Neural cell (in vitro differentiated cells): ENCODE measurements around the gene FUBP3.

ENCODE experiments used
- EZH2 ChIP-seq: fragments of 200-600, 300-800 bp; shearing (Covaris generic), sonication (generic); IDR thresholded peaks from 2 replicates; pipeline ENCODE4 v1.6.1; 2014; ENCODE audit warnings: antibody characterized with exemption, low read length, borderline replicate concordance, mild to moderate bottlenecking; ENCODE audit not compliant: insufficient read depth, poor library complexity, severe bottlenecking
- POLR2AphosphoS5 ChIP-seq: IDR thresholded peaks from 2 replicates; pipeline ENCODE4 v1.6.1; 2012
- TF ChIP-seq, protein P1 (sequence below): fragments of 450-650 bp; IDR thresholded peaks from 2 replicates; pipeline ENCODE4 v1.5.1; 2014; ENCODE audit warnings: antibody characterized with exemption, mild to moderate bottlenecking, moderate library complexity; ENCODE audit not compliant: poor library complexity, severe bottlenecking

GRCh38 chr9:130635721-130636647 is 56.6 kb downstream of the FUBP3 start:
- TF ChIP-seq, protein P1, sequence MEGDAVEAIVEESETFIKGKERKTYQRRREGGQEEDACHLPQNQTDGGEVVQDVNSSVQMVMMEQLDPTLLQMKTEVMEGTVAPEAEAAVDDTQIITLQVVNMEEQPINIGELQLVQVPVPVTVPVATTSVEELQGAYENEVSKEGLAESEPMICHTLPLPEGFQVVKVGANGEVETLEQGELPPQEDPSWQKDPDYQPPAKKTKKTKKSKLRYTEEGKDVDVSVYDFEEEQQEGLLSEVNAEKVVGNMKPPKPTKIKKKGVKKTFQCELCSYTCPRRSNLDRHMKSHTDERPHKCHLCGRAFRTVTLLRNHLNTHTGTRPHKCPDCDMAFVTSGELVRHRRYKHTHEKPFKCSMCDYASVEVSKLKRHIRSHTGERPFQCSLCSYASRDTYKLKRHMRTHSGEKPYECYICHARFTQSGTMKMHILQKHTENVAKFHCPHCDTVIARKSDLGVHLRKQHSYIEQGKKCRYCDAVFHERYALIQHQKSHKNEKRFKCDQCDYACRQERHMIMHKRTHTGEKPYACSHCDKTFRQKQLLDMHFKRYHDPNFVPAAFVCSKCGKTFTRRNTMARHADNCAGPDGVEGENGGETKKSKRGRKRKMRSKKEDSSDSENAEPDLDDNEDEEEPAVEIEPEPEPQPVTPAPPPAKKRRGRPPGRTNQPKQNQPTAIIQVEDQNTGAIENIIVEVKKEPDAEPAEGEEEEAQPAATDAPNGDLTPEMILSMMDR: no peak
- TF ChIP-seq EZH2: no peak
- no peak for TF ChIP-seq POLR2AphosphoS5
